ENCODE results near the gene ABCA13. TPM values are rescaled to one million over a fixed set of nuclear protein-coding genes. Genes with fewer than 3 reads are reported as not detected.

Gene ABCA13
- total RNA-seq, 6 experiments from 2014 or later, result 0.43 to 2.6 (median 0.84) TPM

GRCh38 chr7:48269066-48269465 lies 97.8 kb downstream of the ABCA13 start:
- Histone ChIP-seq H3K4me1 (no peaks in the 10 kb centered on the region), H3K9me3 (no peaks in the 10 kb centered on the region), H3K36me3 (no peaks in the 10 kb centered on the region), H3K27me3 (no peaks in the 10 kb centered on the region), H3K27ac (no peak overlapping the region), H3K4me3 (no peak overlapping the region)
- DNase-seq, result no peak
- 35% methylated on average over 1 of the region's 1 CpG for WGBS (ENCODE audit: insufficient coverage, low coverage, low lambda C conversion rate, missing lambda C conversion rate)
- no peak for ATAC-seq
- intact Hi-C loops (cut with DNase I), result no loop called here
- TF ChIP-seq POLR2A (IDR thresholded peaks at IDR 0.05) (no peak), CTCF (IDR thresholded peaks at IDR 0.05) (no peak)

GRCh38 chr7:48274662-48275061 lies 103.4 kb downstream of the ABCA13 start:
- no peak for DNase-seq
- no peaks in the 10 kb centered on the region for H3K27me3 ChIP-seq
- H3K36me3 ChIP-seq, result no peaks in the 10 kb centered on the region
- no peaks in the 10 kb centered on the region for H3K9me3 ChIP-seq
- TF ChIP-seq POLR2A (IDR thresholded peaks at IDR 0.05) (no peak), CTCF (IDR thresholded peaks at IDR 0.05) (no peak)
- H3K4me3 ChIP-seq, result no peak overlapping the region
- no peaks in the 10 kb centered on the region for H3K4me1 ChIP-seq
- no peak overlapping the region for H3K27ac ChIP-seq
- WGBS (ENCODE audit: insufficient coverage, low coverage, low lambda C conversion rate, missing lambda C conversion rate), result 51% methylated on average over 3 of the region's 3 CpGs
- ATAC-seq, result no peak
- intact Hi-C loops (cut with DNase I), result no loop called here

GRCh38 chr7:48279420-48279819 lies 108.2 kb downstream of the ABCA13 start:
- no peaks in the 10 kb centered on the region for H3K4me1 ChIP-seq
- H3K36me3 ChIP-seq, result no peaks in the 10 kb centered on the region
- H3K4me3 ChIP-seq, result no peak overlapping the region
- no peaks in the 10 kb centered on the region for H3K27me3 ChIP-seq
- H3K27ac ChIP-seq, result no peak overlapping the region
- no peak for TF ChIP-seq CTCF (IDR thresholded peaks at IDR 0.05)
- TF ChIP-seq POLR2A (IDR thresholded peaks at IDR 0.05), result no peak
- 64% methylated on average over 1 of the region's 1 CpG for WGBS (ENCODE audit: insufficient coverage, low coverage, low lambda C conversion rate, missing lambda C conversion rate)
- DNase-seq (no peak), ATAC-seq (no peak)
- intact Hi-C loops (cut with DNase I), result no loop called here
- no peaks in the 10 kb centered on the region for H3K9me3 ChIP-seq

GRCh38 chr7:48280100-48280499 lies 108.8 kb downstream of the ABCA13 start:
- Histone ChIP-seq H3K4me3 (no peak overlapping the region), H3K4me1 (no peaks in the 10 kb centered on the region), H3K36me3 (no peaks in the 10 kb centered on the region), H3K27ac (no peak overlapping the region), H3K27me3 (no peaks in the 10 kb centered on the region), H3K9me3 (no peaks in the 10 kb centered on the region)
- DNase-seq (no peak), ATAC-seq (no peak)
- WGBS (ENCODE audit: insufficient coverage, low coverage, low lambda C conversion rate, missing lambda C conversion rate), result 52% methylated on average over 2 of the region's 2 CpGs
- TF ChIP-seq POLR2A (IDR thresholded peaks at IDR 0.05), result no peak
- TF ChIP-seq CTCF (IDR thresholded peaks at IDR 0.05), result no peak
- intact Hi-C loops (cut with DNase I), result no loop called here

GRCh38 chr7:48285373-48285772 lies 114.1 kb downstream of the ABCA13 start:
- ATAC-seq (no peak), DNase-seq (no peak)
- Histone ChIP-seq H3K27me3 (no peaks in the 10 kb centered on the region), H3K4me3 (no peak overlapping the region), H3K4me1 (no peaks in the 10 kb centered on the region), H3K9me3 (no peaks in the 10 kb centered on the region), H3K36me3 (no peaks in the 10 kb centered on the region), H3K27ac (no peak overlapping the region)
- WGBS (ENCODE audit: insufficient coverage, low coverage, low lambda C conversion rate, missing lambda C conversion rate), result 38% methylated on average over 2 of the region's 6 CpGs
- intact Hi-C loops (cut with DNase I), result no loop called here
- TF ChIP-seq POLR2A (IDR thresholded peaks at IDR 0.05) (no peak), CTCF (IDR thresholded peaks at IDR 0.05) (no peak)

Measured in right lobe of liver (tissue), 6 donors.